HG03175 (cell line): Measurements from ENCODE around the gene EME1.
"Not testable (repeated sequence)": the region's sequence is repeated elsewhere in the genome, so short reads cannot be mapped to it uniquely, and the experiment has no call there.

Experiments used
- ATAC-seq: cut with Tn5 transposase; IDR thresholded peaks from one replicate; pipeline ENCODE4 v1.9.1; 2021; ENCODE audit warnings: mild to moderate bottlenecking, moderate library complexity; ENCODE audit not compliant: unreplicated experiment

Gene EME1

GRCh38 chr17:50423553-50424159 lies 50.6 kb downstream of the EME1 start:
- ATAC-seq, result no peak

- ATAC-seq, result no peak
Measured at GRCh38 chr17:50424246-50424995, 51.4 kb downstream of the EME1 start.

GRCh38 chr17:50424996-50425681 lies 52.1 kb downstream of the EME1 start:
- ATAC-seq, result no peak

GRCh38 chr17:50425682-50426471 lies 52.8 kb downstream of the EME1 start, which contains the start of gene ACSF2:
TSS of gene ACSF2 (plus strand) at chr17:50426218. CDS start at chr17:50426262, 44 bp downstream.
- ATAC-seq, result peak; percentile 50

- no peak for ATAC-seq
Measured at GRCh38 chr17:50426472-50426782, 53.4 kb downstream of the EME1 start.

- no peak for ATAC-seq
Measured at GRCh38 chr17:50426814-50427787, 54.1 kb downstream of the EME1 start.

- ATAC-seq, result not testable (repeated sequence)
Measured at GRCh38 chr17:50428126-50428525, 55.1 kb downstream of the EME1 start.

- ATAC-seq, result no peak
Measured at GRCh38 chr17:50428831-50429424, 55.9 kb downstream of the EME1 start.

GRCh38 chr17:50429793-50430192 lies 56.8 kb downstream of the EME1 start:
- ATAC-seq, result no peak
